ENCODE data around the gene ZNF366.

ZNF366 gene

GRCh38 chr5:72507231-72507906, at the start of gene ZNF366:
ZNF366 (minus strand) TSS chr5:72507410; CDS start chr5:72461496, 45,914 bp downstream.
- no peak for DNase-seq (ENCODE audit: low spot score)

- DNase-seq (ENCODE audit: low spot score): peak; percentile 43
Measured at GRCh38 chr5:72556351-72557166, 49.3 kb upstream of the ZNF366 start.

GRCh38 chr5:72555871-72556270, 48.7 kb upstream of the ZNF366 start:
- DNase-seq (ENCODE audit: low spot score): no peak

GRCh38 chr5:72554897-72555296, 47.7 kb upstream of the ZNF366 start:
- no peak for DNase-seq (ENCODE audit: low spot score)

GRCh38 chr5:72552041-72552557, 44.9 kb upstream of the ZNF366 start:
- no peak for DNase-seq (ENCODE audit: low spot score)

GRCh38 chr5:72550595-72550994, 43.4 kb upstream of the ZNF366 start:
- no peak for DNase-seq (ENCODE audit: low spot score)

- no peak for DNase-seq (ENCODE audit: low spot score)
Measured at GRCh38 chr5:72543811-72544210, 36.6 kb upstream of the ZNF366 start.

- no peak for DNase-seq (ENCODE audit: low spot score)
Measured at GRCh38 chr5:72543365-72543764, 36.2 kb upstream of the ZNF366 start.

- no peak for DNase-seq (ENCODE audit: low spot score)
Measured at GRCh38 chr5:72542695-72543094, 35.5 kb upstream of the ZNF366 start.

GRCh38 chr5:72541501-72542225, 34.5 kb upstream of the ZNF366 start:
- no peak for DNase-seq (ENCODE audit: low spot score)

GRCh38 chr5:72540759-72541438, 33.7 kb upstream of the ZNF366 start:
- no peak for DNase-seq (ENCODE audit: low spot score)

GRCh38 chr5:72539726-72540125, 32.5 kb upstream of the ZNF366 start:
- no peak for DNase-seq (ENCODE audit: low spot score)

- no peak for DNase-seq (ENCODE audit: low spot score)
Measured at GRCh38 chr5:72539038-72539437, 31.8 kb upstream of the ZNF366 start.

- no peak for DNase-seq (ENCODE audit: low spot score)
Measured at GRCh38 chr5:72537166-72537565, 30.0 kb upstream of the ZNF366 start.

GRCh38 chr5:72531496-72532190, 24.4 kb upstream of the ZNF366 start:
- DNase-seq (ENCODE audit: low spot score): no peak

GRCh38 chr5:72530196-72530595, 23.0 kb upstream of the ZNF366 start:
- no peak for DNase-seq (ENCODE audit: low spot score)

- DNase-seq (ENCODE audit: low spot score): no peak
Measured at GRCh38 chr5:72529383-72529782, 22.2 kb upstream of the ZNF366 start.

- DNase-seq (ENCODE audit: low spot score): no peak
Measured at GRCh38 chr5:72525816-72526215, 18.6 kb upstream of the ZNF366 start.

- DNase-seq (ENCODE audit: low spot score): peak; percentile 36
Measured at GRCh38 chr5:72523960-72524582, 16.9 kb upstream of the ZNF366 start.

- DNase-seq (ENCODE audit: low spot score): no peak
Measured at GRCh38 chr5:72522607-72523006, 15.4 kb upstream of the ZNF366 start.

- no peak for DNase-seq (ENCODE audit: low spot score)
Measured at GRCh38 chr5:72519111-72519510, 11.9 kb upstream of the ZNF366 start.

All from SW480 (cell line).